Cardiac fibroblast (primary cell): Measurements from ENCODE around the gene TIMP1.

Source experiments
- DNase-seq, 2 donors: peaks; one replicate each; pipeline versions ENCODE4 v3.0.0 to v3.0.0-alpha.2; 2010; ENCODE audit warnings: low read depth in 2 of 2
- H3K4me3 ChIP-seq, 2 donors: replicated peaks in 1 of 2; 1 replicate in 1 of 2; 2 replicates in 1 of 2; pipeline ENCODE4 v1.5.1; 2011; ENCODE audit warnings: low read depth in 2 of 2, low read length in 2 of 2, mild to moderate bottlenecking in 2 of 2, moderate library complexity in 1 of 2
- CTCF ChIP-seq: IDR thresholded peaks from one replicate; pipeline ENCODE4 v1.5.1; 2011; ENCODE audit warnings: low read depth, mild to moderate bottlenecking, low read length, inconsistent platforms

TIMP1 gene

GRCh38 chrX:47632666-47633065, 50.4 kb downstream of the TIMP1 start:
- DNase-seq = no peak
- no peak for TF ChIP-seq CTCF
- H3K4me3 ChIP-seq = no peak overlapping the region

- no peak overlapping the region for H3K4me3 ChIP-seq
- no peak for TF ChIP-seq CTCF
- DNase-seq = peak in 1 of 2 donors; percentile 25
Observed at GRCh38 chrX:47633689-47634590, 51.7 kb downstream of the TIMP1 start.

GRCh38 chrX:47634871-47635575, 52.8 kb downstream of the TIMP1 start:
- TF ChIP-seq CTCF = no peak
- DNase-seq = no peak
- H3K4me3 ChIP-seq = no peak overlapping the region
